Measurements from ENCODE around the gene GPD1.

DNA sequence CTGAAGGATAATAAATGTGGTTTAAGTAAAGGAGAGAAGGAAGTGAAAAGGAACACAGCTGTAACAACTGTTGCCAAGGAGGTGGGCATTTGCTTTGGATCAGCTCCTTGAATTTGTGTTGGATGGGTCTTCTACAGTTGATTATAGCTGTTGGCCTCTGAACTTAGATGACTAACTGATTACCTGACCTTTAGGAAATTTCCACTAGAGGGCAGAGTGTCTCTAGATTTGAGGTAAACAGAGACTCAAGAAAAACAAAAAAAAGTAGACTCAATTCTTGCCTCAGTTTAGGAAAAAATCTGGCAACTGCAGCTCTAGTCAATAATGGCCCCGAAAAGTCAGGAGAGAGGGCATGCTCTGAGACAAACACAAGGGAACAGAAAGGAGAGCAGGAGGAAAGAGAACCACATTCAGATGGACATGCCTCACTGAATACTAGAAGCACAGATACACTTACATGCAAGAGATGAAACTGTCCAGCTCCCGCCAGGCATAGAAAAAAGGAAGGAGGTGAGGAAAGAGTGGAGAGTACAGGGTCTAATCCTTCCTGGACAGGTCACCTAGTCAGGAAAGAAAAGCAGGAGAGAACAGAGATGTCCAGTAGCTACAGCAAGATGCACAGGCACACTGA, 28.8 kb downstream of the GPD1 start:
- TF ChIP-seq GATA2 (IDR thresholded peaks at IDR 0.05; ENCODE audit: low read depth, low read length) (no peak), GATA3 (IDR thresholded peaks at IDR 0.05; ENCODE audit: low read depth, low read length) (no peak)
